OCI-M1 (cell line): ENCODE results near the gene CNOT4.
"Not testable (repeated sequence)": the region's sequence is repeated elsewhere in the genome, so short reads cannot be mapped to it uniquely, and the experiment has no call there.

Experiments used
- DNase-seq: peaks from one replicate; lab custom pipeline; 2025; lab: John Stamatoyannopoulos, UW

CNOT4 gene

DNA sequence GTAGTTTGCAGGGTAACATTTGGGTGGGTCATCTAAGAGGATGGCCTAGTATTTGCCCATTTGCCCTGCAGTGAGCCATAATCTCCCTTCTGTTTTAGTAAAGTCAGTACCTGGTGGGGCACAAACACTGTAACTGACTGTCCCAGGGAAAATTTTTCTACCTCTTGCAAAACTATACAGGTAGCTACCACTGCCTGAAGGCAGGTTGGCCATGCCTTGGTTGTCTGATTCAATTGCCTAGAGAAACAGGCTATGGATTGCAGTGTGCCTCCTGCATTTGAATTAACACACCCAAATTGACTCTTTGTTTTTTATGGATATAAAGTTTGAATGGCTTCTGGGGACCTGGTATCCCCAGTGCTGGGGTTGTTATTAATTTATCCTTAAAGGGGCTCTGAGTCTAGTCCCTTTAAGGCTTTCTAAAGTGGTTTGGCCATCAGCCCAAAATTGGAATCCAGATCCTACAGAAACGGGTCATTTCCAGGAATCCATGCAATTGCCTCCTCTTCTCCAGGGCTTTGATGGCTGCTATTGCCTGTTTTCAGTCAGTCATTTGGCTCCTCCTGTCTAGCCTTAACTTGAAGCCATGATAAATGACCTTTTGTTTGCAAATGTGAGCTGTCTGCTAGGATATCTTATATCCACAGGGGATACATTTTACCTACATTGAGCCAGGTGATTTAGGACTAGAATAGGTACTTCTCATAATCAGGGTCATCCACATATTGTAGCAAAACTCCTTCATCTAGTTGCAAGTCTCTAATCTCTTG is 187.1 kb downstream of the CNOT4 start:
- DNase-seq: no peak

DNA sequence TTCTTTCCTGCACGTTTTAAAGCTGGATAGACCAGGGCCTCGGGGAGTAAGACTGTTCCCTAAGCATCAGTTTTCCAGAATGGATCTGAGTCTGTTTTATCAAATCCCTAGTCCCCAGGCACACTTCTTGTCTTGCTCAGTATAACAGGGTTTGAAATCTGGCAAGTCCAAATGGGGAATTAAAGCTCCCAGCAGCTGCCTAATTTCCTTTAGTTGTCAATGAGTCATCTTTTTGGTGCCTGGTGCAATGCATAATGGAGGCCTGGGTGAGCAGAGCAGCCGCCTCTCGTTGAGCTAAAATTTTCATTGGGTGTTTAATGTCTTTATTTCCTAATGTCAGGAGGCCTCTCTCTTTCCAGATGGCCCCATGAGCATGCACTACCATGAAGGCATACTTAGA is 188.3 kb downstream of the CNOT4 start:
- DNase-seq: no peak

DNA sequence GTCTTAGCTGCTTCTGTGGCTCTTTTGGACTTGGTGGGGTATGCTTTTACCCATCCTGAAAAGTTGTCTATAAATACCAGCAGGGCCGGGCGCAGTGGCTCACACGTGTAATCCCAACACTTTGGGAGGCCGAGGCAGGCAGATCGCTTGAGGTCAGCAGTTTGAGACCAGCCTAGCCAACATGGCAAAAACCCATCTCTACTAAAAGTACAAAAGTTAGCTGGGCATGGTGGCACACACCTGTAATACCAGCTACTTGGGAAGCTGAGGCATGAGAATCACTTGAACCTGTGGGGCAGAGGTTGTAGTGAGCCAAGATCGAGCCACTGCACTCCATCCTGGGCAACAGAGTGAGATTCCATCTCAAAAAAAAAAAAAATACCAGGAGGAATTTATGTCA is 188.9 kb downstream of the CNOT4 start:
- DNase-seq: not testable (repeated sequence)

DNA sequence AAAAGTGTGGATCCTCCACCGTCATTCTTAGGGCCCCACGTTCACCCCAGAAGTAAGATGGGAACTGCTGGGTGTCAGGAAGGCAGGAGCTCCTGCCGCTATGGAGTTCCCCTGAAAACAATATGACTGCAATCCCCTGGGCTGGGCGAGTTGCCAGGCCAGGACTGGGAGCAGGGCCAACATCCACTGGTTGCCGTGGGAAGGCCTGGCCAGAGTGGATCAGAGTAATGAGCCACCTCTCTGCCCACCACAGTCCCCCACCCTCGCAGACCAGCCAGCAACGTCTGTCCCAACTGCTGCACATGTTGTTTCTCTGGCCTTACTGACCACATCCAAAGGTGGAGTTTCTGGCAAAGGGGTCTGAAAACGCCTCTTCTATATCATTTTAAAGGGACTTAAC is 189.6 kb downstream of the CNOT4 start:
- no peak for DNase-seq

DNA sequence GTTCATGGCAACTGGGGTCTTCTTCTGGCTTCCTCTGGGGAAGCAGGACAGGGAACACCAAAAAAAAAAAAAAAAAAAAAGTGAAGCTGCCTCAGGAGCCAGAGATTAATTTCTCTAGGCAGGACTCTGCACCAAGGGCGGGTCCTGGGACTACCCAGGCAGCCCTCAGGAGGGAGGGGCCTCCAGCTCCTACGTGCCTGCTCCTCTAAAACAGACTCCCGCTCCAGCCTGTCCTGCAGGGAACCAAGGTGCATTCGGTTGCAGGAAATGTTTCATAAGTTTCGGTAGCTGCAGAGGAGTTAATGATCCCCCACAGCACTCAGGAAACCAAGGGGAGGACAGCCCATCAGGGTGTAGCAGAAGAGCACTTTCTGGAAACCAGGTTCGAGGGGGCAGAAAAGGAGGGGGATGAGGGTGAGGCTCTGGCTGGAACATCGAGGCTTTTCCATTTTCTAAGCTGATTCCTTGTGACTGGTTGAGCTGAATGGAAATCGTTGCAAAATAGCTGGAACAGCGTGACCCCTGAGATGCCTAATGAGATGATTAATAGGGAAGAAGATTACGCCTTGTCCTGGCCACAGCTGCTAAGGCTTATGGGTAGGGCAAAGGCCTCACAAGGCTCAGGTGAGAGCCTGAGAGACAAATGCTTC is 192.1 kb downstream of the CNOT4 start:
- DNase-seq: no peak

DNA sequence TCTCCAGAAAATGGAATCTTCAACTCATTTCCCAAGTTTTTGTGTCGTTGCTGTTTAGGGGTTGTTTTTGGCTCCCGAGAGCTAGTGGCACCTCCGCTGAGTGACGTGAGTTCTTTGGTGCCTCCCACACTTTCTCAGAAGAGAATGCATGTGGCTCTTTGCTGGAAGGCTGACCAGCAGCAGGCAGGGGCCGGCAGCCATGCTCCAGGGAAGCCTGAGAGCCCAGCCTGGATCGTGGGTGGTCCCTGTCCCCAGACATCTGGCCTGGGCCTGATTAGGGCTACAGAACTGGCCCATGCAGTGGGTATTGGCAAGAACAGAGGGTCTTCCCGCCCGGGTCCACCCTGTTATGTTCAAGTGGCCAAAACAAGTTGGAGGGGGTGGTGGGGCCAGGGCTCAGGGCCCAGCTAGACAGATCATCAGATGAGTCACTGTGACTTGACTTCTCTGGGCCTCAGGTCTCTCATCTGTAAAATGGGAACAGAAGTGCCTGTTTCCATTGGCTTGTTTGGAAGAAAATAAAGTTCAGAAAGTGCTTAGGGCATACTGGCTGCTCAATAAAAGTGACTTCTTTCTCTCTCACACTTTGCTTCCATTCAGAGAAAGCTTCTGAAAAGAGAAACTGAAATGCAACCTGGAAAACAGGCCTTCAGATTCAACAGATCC is 193.1 kb downstream of the CNOT4 start:
- DNase-seq: no peak

DNA sequence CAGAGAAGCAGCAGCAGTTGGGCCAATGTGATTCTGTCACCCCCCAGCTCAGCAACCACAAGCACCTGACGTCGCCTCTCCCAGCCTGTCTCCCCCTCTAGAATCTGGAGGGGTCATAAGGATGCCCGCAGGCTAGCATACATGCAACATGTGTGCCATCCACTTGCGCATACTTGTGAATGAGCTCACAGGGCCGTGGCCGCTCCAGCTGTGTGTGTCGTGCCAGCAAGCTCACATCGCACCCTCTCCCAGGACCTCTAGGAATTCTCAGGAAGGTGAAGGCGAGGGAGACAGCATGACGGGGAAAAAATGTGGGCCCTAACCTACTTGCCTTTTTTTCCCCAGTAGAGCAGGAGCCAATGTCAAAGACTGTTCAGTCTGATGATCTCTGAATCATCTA is 195.9 kb downstream of the CNOT4 start:
- no peak for DNase-seq
